ENCODE data around the gene BTBD2.

DNA sequence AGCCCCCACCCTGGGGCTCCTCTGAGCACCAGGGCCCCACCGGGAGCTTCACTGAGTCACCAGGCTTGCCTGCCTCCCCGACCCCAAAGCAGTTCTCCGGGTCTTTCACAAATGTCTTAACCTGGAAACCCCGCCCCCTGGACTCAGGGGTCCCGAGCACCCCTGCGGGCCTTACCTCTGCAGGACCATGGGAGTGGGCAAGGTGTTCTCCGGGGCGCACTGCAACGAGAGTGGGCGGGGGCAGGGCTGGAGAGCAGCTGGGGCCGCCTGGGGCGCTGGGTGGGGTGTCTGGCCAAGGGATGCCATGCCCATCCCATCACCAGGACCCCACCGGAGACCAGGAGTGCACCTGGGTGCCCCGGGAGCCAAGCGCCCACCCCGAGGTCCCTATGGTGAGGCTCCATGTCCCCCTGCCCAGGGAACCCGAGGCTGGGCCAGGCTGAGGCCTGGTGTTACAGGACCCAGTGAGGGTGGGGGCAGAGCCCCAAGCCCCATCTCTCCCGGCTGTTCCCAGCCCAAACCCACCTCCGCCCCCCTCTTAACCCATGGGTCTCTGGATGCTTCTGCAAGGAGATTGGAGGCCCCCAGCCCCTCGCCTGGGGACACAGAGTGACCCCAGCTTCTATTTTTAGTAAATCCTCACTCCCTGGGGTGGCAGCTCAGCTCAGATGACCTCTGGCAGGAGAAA lies 24.6 kb upstream of the BTBD2 start:
- TF ChIP-seq, protein P1, sequence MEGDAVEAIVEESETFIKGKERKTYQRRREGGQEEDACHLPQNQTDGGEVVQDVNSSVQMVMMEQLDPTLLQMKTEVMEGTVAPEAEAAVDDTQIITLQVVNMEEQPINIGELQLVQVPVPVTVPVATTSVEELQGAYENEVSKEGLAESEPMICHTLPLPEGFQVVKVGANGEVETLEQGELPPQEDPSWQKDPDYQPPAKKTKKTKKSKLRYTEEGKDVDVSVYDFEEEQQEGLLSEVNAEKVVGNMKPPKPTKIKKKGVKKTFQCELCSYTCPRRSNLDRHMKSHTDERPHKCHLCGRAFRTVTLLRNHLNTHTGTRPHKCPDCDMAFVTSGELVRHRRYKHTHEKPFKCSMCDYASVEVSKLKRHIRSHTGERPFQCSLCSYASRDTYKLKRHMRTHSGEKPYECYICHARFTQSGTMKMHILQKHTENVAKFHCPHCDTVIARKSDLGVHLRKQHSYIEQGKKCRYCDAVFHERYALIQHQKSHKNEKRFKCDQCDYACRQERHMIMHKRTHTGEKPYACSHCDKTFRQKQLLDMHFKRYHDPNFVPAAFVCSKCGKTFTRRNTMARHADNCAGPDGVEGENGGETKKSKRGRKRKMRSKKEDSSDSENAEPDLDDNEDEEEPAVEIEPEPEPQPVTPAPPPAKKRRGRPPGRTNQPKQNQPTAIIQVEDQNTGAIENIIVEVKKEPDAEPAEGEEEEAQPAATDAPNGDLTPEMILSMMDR (IDR thresholded peaks at IDR 0.05; ENCODE audit: poor library complexity) = no peak
- TF ChIP-seq EZH2 (IDR thresholded peaks at IDR 0.05; ENCODE audit: borderline replicate concordance) = no peak
- no peak for TF ChIP-seq EZH2phosphoT487 (IDR thresholded peaks at IDR 0.05; ENCODE audit: low read depth, severe bottlenecking, unreplicated experiment)

Measured in hepatocyte (in vitro differentiated cells).